ENCODE results near the gene SNRNP40.
A peak's percentile ranks its signal among the peaks of the same experiment; 100 is the strongest.

Gene SNRNP40

DNA sequence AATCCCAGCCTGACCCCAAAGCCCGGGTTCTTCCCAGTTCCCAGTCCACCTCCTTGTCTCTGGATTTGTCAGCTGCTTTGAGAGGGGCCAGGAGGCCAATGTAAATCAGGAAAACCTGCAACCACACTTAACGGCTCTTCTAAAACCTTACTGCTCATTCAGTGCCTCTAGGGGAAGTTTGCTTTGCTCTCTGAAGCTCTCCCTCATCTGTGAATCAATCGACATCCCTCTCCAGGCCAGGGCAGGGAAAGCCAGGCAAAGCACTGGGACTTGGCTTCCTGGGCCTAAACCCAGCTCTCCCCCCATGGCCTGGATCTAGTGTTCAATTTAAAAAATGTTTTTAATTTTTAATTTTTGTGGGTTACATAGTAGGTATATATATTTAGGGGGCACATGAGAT, 66.2 kb downstream of the SNRNP40 start:
- DNase-seq (ENCODE audit: low spot score) = no peak

DNA sequence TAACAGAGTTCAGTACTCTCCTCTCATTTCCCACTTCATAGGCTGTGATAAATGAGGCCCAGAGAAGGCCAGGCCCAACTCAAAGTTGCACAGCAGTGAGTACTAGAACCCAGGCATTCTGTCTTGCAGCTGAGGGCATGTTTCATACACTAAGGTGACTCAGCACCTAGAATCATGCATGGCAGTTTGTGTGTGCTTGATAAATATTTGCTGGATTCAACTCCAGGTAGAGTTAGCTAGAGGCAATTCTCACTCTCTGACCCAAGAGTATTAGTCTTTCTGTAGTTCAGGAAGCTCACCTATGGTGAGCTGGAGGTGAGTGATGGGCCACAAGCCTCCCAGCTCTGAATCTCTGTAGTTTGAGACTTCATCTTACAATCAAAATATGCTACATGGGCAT, 67.6 kb downstream of the SNRNP40 start:
- no peak for DNase-seq (ENCODE audit: low spot score)

DNA sequence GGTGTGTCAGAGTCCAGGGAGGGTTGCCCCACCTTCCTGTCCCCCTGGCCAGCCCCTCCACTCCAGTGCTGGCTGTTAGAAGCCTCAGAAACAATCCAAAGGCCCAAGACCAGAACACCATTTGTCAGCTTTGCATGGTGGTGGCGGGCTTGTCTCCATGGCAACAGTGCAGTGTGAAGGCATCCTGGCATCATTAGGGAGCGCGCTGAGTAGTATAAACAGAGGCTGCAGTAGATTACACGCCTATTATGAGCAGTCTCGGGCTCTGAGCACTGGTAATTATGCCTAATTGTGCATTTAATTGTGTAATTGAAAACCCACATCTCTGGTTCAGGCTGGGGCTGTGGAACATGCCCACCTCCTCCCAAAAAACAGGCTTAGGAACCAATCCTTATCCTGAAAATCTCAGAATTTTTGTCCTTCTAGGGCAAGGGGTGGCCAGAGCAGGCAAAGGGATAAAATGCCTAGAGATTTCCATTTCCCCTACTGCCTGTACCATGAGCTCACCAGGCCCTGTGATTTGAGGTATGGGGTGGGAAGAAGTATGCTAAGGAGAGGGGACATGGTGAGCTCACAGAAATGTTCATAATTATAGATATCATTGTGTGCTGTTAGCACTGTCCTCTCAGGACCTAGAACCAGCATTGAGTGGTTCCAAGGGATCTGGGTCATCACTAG, 68.6 kb downstream of the SNRNP40 start:
- no peak for DNase-seq (ENCODE audit: low spot score)

DNA sequence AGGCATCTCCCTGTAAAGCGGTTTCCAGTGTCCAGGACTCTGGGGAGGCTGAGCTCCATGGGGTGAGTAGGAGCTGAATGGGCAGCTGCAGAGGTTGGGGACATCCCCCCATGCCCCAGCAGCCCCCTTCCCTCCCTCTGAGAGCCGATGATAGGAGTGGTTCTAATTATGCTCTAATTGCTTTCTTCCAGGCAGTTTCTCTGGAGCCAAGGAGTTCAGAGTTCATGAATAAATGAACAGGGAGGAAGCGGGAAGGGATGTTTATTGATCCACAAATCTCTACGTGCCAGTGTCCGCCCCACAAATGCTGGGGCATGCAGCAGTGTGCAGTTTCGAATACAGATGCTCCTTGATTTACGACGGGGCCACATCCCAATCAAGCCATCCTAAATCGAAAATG, 72.5 kb downstream of the SNRNP40 start:
- no peak for DNase-seq (ENCODE audit: low spot score)

DNA sequence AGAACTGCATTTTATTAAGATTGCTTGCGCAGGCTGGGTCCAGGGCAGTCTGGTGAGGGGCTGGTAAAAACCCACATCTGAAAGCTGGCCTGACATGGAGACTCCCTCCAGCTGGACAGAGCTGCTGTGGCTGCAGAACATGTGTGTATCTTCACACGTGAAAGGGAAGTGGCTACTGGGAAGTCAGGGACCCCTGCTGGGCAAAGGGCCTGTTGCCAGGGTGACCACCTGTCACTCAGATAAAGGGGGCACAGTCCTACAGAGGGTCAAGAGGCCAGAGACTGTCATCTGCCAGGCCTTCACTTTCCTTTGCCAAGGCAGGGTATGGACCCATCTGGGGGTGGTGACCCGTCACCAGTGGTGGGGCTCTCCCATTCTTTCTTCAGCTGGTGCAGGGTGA, 74.4 kb downstream of the SNRNP40 start:
- no peak for DNase-seq (ENCODE audit: low spot score)

DNA sequence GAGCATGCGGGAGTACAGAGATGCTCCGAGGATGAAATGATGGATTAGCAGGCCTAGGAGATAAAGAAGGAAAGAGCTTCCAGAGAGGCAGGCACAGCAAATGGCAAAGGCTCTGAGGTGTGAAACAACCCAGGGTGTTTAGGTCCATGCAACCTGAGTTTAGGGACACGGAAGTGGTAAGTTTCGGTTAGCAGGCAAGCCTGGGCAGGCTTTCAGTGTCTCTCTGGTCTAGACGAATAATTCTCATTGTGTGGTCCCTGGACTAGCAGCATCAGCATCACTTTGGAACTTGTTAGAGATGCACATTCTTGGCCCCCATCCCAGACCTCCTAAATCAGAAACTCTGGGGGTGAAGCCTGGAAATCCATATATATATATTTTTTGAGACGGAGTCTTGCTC, 75.5 kb downstream of the SNRNP40 start:
- DNase-seq (ENCODE audit: low spot score) = no peak

DNA sequence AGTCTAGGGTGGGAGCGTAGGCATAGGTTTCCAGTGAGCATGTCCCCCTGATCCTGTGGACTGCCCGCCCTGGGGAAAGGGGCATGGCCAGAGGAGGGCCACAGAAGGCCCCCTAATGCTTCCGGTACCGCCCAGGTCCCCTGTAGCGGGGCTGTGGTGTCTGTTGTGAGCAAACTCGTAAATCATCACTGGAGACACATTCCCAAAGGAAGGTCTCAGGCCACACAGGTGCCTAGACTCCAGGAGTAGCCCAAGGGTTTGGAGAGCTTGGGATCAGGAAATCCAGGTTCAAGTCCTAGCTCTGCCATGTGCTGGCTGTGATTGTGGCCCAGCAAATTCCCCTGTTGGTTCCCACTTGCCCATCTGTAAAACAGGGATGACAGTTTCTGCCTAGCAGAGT, 77.1 kb downstream of the SNRNP40 start:
- no peak for DNase-seq (ENCODE audit: low spot score)

DNA sequence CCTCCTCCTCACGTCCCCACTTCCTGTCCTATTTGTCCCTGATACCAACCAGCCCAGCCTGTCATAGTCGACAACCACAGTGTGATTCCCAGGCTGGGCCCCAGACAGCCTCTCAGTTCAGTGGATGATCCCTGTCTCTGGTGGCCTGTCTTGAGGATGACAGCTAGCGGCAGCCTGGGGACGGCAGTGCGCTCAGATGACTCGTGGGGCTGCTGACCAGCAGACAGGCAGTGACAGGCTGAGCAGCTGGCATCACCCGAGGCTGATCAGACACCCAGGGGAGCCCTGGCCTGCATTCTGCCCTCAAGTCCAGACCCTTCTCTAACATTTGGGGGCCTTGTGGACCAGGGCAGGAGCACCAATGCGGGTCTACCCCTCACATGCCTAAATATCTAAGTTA, 77.9 kb downstream of the SNRNP40 start:
- DNase-seq (ENCODE audit: low spot score) = no peak

DNA sequence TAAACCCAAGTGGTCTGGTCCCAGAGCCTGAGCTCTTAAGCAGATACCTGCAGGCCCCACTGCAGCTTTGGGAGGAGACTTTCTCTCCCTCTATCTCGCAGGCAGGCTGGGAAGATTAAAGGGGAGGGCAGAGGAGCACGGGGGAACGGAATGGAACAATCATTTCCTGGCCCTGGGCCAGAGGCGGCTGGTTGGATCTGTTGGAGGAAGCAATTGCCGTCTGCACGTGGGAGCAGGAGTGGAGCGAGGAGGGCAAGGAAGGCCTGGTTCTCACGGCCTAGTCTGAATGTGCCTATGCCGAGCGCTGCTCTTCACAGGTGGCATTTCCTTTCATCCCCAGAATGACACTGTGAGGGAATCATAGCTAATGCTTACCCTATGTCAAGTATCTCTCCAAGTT, 80.6 kb downstream of the SNRNP40 start:
- DNase-seq (ENCODE audit: low spot score) = peak; percentile 42

DNA sequence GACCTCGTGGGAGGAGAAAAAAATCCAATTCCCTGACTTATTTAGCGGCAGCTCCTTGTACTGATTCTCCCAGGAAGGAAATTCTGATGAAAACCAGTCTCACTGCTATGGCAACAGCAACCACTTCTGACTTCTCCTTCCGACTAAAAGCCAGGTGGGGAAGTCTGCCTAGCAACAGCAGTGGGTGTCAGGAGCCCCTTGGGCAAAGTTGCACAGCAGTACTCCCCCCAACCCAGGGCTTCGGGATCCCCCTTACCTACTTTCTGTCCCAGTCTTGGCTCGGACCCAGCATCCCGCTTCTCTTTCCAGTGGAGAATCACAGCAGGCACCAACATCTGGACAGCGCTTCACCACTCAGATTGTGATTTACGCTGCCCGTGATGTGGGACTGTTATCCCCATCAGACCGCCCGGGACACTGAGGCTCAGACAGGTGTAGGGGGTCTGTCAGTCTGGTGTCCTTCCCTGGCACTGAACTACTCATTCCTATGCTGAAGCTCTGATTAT, 81.5 kb downstream of the SNRNP40 start:
- no peak for DNase-seq (ENCODE audit: low spot score)

DNA sequence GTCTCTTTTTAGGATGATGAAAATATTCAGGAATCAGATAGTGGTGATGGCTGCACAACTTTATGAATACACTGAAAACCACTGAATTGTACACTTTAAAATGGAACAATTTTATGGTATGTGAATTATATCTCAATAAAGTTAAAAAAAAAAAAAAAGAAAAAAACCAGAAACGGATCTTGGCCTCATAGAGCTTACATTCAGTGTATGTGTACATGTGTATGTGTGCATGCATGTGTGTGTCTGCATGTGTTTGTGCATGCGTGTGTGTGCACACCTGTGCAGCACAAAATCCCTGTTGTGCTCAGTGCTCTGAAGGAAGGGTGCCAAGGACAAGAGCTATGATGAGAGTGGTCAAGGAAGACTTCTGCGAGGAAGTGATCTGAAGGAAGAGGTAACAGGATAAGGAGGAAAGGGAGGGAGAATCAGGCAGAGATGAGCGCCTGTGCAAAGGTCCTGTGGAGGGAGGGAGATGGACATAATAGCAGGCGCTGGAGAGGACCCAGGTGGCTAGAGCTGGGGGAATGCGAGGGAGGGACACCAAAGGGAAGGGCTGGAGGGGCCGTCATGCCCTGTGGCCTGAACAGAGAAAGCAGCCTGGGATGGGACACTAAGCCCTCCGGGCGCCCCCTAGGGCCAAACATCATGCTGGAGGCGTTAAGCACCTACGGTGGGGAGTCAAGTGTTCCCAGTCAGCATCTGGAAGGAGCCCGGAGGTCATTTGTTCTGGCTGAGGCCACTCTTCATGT, 82.1 kb downstream of the SNRNP40 start:
- peak; percentile 78 for DNase-seq (ENCODE audit: low spot score)
